Heart right ventricle (tissue), 16 donors: ENCODE measurements around the gene BCL2. TPM values are rescaled to one million over a fixed set of nuclear protein-coding genes. Genes with fewer than 3 reads are reported as not detected.
A peak's percentile ranks its signal among the peaks of the same experiment; 100 is the strongest.

Experiments used
- ATAC-seq, 8 donors: fragments of 200-7000 bp; cut with Tn5 transposase; one replicate each; pipeline ENCODE4 v1.9.1; 2020; ENCODE audit warnings: mild to moderate bottlenecking in 8 of 8, moderate library complexity in 8 of 8, moderate number of reproducible peaks in 1 of 8
- DNase-seq, 2 donors: peaks; one replicate each; pipeline ENCODE4 v3.0.0-alpha.2; 2020
- H3K27ac ChIP-seq, 10 donors: fragments of 200-600 bp; sonication (generic) in 2 of 10; one replicate each; pipeline versions ENCODE4 v1.5.0 to v1.8.0; 2020 to 2022; ENCODE audit warnings: mild to moderate bottlenecking in 3 of 10
- H3K27me3 ChIP-seq, 7 donors: fragments of 200-600 bp; one replicate each; pipeline ENCODE4 v1.8.0; 2021 to 2022; ENCODE audit warnings: mild to moderate bottlenecking in 2 of 7
- H3K36me3 ChIP-seq, 9 donors: fragments of 200-600 bp; sonication (generic) in 1 of 9; one replicate each; pipeline versions ENCODE4 v1.5.0 to v1.8.0; 2020 to 2022; ENCODE audit warnings: mild to moderate bottlenecking in 2 of 9
- H3K4me1 ChIP-seq, 9 donors: fragments of 200-600 bp; sonication (generic) in 1 of 9; one replicate each; pipeline versions ENCODE4 v1.5.0 to v1.8.0; 2020 to 2022; ENCODE audit warnings: mild to moderate bottlenecking in 4 of 9
- H3K4me3 ChIP-seq, 10 donors: fragments of 200-600 bp; sonication (generic) in 2 of 10; one replicate each; pipeline versions ENCODE4 v1.5.0 to v1.8.0; 2020 to 2022; ENCODE audit warnings: mild to moderate bottlenecking in 7 of 10, moderate library complexity in 2 of 10
- H3K9me3 ChIP-seq, 11 donors: fragments of 200-600 bp in 10 of 11; sonication (generic) in 2 of 11; one replicate each; pipeline versions ENCODE4 v1.5.0 to v1.8.0; 2013 to 2022; ENCODE audit warnings: mild to moderate bottlenecking in 2 of 11, control low read depth in 1 of 11, moderate library complexity in 1 of 11
- CTCF ChIP-seq, 9 donors: fragments of 200-600 bp; sonication (generic) in 2 of 9; IDR thresholded peaks; one replicate each; pipeline versions ENCODE4 v1.5.0 to v1.8.0; 2021 to 2022; ENCODE audit warnings: antibody characterized with exemption in 9 of 9, mild to moderate bottlenecking in 5 of 9, moderate library complexity in 1 of 9
- WGBS, 2 donors: extraction: QIAGEN DNeasy Blood & Tissue Kit; methylation state at CpG; one replicate each; pipeline ENCODE4 v1.1.7; 2013; ENCODE audit warnings: inconsistent platforms in 1 of 2; 5-methylcytosine and 5-hydroxymethylcytosine counted together
- intact Hi-C, 10 donors: fragments of 100-400 bp; cut with DNase I; formaldehyde crosslinking; loops; one replicate each; pipeline versions ENCODE4 v1.11.1 to v1.14.2; 2022
- polyA plus RNA-seq, 2 donors: library from polyadenylated mRNA; stranded (reverse); fragments of 200-250 nt; gene quantifications; one replicate each; pipeline ENCODE4 v1.2.3, GENCODE V29; 2013
- total RNA-seq, 10 donors: library from RNA; stranded (reverse); fragmentation: NEBNext Ultra II Directional in 3 of 10; extraction: Animal tissue kit (Norgen Biotek cat#: 25700) in 3 of 10; gene quantifications; one replicate each; pipeline versions ENCODE4 v1.2.1 to v1.2.4, GENCODE V29; 2021 to 2023
- donor health status: Arrhythmogenic right ventricular cardiomyopathy.
- donor health status: ischemic (EF 13 %, LVEDD 7.1; RV severe dilation, severe dysfunction).
- donor health status: healthy with polysubstance abuse.
- donor health status: DM: no; HTN: yes; CAD: no.
- donor health status: DM: no; HTN: no; CAD: no.
- donor health status: ischemic (EF 25% LVEDD 6.9; RV normal size, moderate dysfunction).
- donor health status: ischemic (EF 25% LVEDD 5.7; RV mildly dilated, moderate dysfunction).
- donor health status: healthy.
- donor health status: DM: yes; HTN: yes; CAD: no.
- donor health status: Ischemic cardiomyopathy.
- donor health status: ischemic (EF 35%, LVEDD 5.7; RV mildly dilated, moderate dysfunction).
- donor health status: nonischemic (EF 11% LVEDD 7.7; RV severe dilation, severe dysfunction).
- donor health status: DM: yes; HTN: yes; CAD: no.
- donor health status: PGD.
- donor health status: ischemic (EF 29% LVEDD 5.4; RV normal size, mild dysfunction).
- donor health status: nonischemic (EF 23%, LVEDD 6.1; RV moderate dilation, normal function).

BCL2 gene
- total and polyA plus RNA-seq, 12 donors = 1.5 to 23.1 (median 9.6) TPM

GRCh38 chr18:63091671-63092364, 227.8 kb downstream of the BCL2 start:
- H3K4me3 ChIP-seq = no peak overlapping the region
- peaks cover 0 to 2% (median 0%) of the 10 kb centered on the region in 9 donors for H3K4me1 ChIP-seq
- H3K27ac ChIP-seq = no peak overlapping the region
- intact Hi-C loops = no loop called here
- H3K36me3 ChIP-seq = no peaks in the 10 kb centered on the region
- 98 to 99% methylated on average over 4 of the region's 4 CpGs for WGBS, 2 donors
- no peak for TF ChIP-seq CTCF (IDR thresholded peaks at IDR 0.05)
- ATAC-seq (peak in 2 of 8 donors; percentile 37 to 53), DNase-seq (no peak)
- H3K9me3 ChIP-seq = no peaks in the 10 kb centered on the region
- H3K27me3 ChIP-seq = peaks cover 0 to 3% (median 0%) of the 10 kb centered on the region in 7 donors

GRCh38 chr18:63090334-63090733, 229.2 kb downstream of the BCL2 start:
- Histone ChIP-seq H3K4me3 (no peak overlapping the region), H3K9me3 (no peaks in the 10 kb centered on the region), H3K4me1 (no peaks in the 10 kb centered on the region), H3K36me3 (no peaks in the 10 kb centered on the region), H3K27me3 (no peaks in the 10 kb centered on the region), H3K27ac (no peak overlapping the region)
- no peak for DNase-seq
- ATAC-seq = no peak
- TF ChIP-seq CTCF (IDR thresholded peaks at IDR 0.05) = no peak
- 89 to 90% methylated on average over 12 of the region's 12 CpGs for WGBS, 2 donors
- intact Hi-C loops = no loop called here

GRCh38 chr18:63089041-63089440, 230.5 kb downstream of the BCL2 start:
- H3K4me3 ChIP-seq = no peak overlapping the region
- intact Hi-C loops = no loop called here
- no peaks in the 10 kb centered on the region for H3K36me3 ChIP-seq
- no peak for DNase-seq
- WGBS, 2 donors = 89 to 95% methylated on average over 11 of the region's 11 CpGs
- H3K9me3 ChIP-seq = no peaks in the 10 kb centered on the region
- H3K4me1 ChIP-seq = no peaks in the 10 kb centered on the region
- no peak for TF ChIP-seq CTCF (IDR thresholded peaks at IDR 0.05)
- H3K27me3 ChIP-seq = no peaks in the 10 kb centered on the region
- ATAC-seq = no peak
- no peak overlapping the region for H3K27ac ChIP-seq

GRCh38 chr18:63088262-63088661, 231.3 kb downstream of the BCL2 start:
- Histone ChIP-seq H3K4me3 (no peak overlapping the region), H3K27ac (no peak overlapping the region), H3K4me1 (no peaks in the 10 kb centered on the region), H3K27me3 (no peaks in the 10 kb centered on the region), H3K9me3 (no peaks in the 10 kb centered on the region), H3K36me3 (no peaks in the 10 kb centered on the region)
- no peak for DNase-seq
- no peak for TF ChIP-seq CTCF (IDR thresholded peaks at IDR 0.05)
- no peak for ATAC-seq
- WGBS, 2 donors = 67 to 68% methylated on average over 7 of the region's 7 CpGs
- intact Hi-C loops = no loop called here
